HG02678 (cell line): ENCODE data around the gene ATP6AP1.
"Not testable (repeated sequence)": the region's sequence is repeated elsewhere in the genome, so short reads cannot be mapped to it uniquely, and the experiment has no call there.

ENCODE experiments used
- ATAC-seq: cut with Tn5 transposase; IDR thresholded peaks from one replicate; pipeline ENCODE4 v1.9.1; 2021; ENCODE audit warnings: mild to moderate bottlenecking, moderate library complexity; ENCODE audit not compliant: unreplicated experiment

The ATP6AP1 gene

DNA sequence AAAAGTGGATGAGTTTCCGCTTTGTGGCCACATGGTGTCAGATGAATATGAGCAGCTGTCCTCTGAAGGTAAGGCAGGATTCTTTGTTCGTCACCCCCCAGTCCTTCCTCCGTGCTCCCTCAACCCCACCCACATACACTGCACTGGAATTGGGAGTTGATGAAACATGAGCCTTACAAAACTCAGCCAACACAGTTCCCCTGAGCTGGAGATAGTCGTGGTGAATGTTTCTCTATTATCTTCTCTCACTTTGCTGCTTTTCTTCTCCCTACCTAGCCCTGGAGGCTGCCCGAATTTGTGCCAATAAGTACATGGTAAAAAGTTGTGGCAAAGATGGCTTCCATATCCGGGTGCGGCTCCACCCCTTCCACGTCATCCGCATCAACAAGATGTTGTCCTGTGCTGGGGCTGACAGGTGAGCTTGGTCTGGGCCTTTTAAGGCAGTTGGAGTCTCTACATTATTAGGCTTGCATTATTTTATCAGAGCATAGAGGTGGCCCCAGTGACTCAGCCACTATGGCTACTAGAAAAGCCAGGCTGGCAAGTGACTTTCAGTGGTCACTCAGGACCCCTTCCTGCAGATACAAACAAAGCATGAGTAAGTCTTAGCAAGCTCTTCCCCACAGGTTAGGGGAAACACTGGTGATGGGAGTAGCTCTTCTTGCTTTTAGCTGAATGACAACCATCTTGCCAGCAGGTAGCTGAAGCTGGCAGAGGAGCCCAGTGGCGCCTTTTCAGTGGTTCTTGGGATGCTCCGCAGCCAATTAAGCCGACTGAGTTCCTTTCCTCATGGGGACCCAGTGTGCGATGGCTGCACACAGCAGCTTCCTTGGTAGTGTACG is 28.7 kb upstream of the ATP6AP1 start:
- ATAC-seq = no peak

DNA sequence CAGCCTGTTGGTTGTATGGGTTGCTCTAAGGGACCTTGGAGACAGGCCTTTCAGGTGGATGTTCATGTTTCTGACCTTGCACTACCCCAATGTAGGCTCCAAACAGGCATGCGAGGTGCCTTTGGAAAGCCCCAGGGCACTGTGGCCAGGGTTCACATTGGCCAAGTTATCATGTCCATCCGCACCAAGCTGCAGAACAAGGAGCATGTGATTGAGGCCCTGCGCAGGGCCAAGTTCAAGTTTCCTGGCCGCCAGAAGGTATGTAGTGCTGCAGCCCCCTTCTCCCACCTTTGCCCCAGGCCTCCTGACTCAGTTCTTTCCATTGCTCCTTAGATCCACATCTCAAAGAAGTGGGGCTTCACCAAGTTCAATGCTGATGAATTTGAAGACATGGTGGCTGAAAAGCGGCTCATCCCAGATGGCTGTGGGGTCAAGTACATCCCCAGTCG is 28.1 kb upstream of the ATP6AP1 start:
- not testable (repeated sequence) for ATAC-seq

DNA sequence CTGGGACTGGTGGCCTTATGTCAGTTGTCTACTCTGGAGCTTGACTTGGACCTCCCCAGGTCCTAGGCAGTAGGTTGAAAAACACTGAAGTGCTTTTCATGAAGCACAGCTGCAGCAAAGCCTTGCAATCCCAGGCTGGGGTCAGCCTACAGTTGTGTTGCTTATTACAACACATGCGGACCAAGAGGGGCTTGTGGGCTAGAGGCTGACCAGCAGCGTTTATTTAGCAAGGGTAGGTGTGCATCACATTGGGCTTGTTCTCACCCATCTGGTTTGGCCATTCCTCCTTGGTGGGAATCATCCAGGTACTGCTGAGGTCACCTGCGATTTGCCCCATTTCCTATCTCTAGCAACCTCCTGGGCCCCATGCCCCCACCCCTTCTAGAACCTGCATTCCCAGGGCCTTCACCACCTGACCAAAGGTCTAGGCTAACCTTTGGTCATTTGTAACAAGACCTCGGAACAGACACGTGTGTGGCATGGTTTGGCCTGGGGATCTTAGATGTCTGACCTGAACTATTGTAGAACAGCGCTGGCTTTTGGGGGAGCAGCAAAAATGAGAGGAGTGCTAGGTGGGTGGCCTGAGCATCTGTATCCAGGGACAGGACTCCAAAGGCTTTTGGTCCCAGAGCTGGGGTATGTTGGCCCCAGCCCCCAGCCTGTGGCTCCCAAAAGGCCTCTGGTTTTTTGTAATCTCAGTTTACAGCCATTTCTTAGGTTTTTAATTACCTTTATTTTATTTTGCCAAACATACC is 27.3 kb upstream of the ATP6AP1 start:
- no peak for ATAC-seq

GRCh38 chrX:154401918-154402621 is 26.4 kb upstream of the ATP6AP1 start:
- no peak for ATAC-seq

DNA sequence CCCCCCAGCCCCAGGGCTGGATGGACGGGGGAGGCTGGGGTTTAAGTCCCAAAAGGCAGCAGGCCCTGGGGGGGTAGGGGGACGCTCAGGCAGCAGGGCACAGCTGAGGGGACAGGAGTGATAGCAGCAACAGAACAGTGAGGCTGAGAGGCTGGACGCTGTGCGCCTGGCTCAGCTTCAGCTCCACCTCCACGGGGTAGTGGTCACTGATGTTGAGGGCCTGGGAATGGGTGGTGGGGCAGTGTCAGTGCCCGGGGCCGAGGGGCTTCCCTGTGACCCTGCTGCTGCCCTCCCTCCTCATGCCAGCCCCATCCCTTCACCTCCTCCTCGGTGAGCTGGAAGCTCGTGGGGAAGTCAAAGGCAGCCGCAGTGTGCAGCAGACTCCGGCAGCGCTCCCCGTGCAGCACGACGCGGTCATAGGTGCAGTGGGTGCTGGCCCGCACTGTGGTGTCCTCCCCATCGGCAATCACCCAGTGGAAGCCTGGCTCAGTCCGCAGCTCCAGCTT is 25.8 kb upstream of the ATP6AP1 start:
- no peak for ATAC-seq

DNA sequence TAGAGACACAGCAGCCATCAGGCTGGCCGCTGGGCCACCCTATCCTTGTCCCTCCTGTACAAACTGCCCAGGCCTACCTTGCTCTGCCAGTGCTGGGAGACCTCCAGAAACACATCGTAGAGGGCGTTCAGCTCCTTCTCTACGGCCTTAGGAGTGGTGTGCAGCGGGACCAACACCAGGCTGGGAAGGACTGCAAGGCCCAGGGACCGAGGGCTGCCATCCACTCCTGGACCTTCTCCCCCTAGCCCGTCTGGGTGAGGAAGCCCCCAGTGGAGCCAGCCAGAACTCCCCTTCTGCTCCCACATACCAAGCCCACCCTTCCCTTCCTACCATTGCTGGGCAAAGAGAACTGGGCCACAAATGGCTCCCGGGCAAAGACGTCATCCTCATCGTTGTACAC is 25.3 kb upstream of the ATP6AP1 start:
- ATAC-seq = no peak

GRCh38 chrX:154403858-154404257 is 24.6 kb upstream of the ATP6AP1 start:
- ATAC-seq = no peak

DNA sequence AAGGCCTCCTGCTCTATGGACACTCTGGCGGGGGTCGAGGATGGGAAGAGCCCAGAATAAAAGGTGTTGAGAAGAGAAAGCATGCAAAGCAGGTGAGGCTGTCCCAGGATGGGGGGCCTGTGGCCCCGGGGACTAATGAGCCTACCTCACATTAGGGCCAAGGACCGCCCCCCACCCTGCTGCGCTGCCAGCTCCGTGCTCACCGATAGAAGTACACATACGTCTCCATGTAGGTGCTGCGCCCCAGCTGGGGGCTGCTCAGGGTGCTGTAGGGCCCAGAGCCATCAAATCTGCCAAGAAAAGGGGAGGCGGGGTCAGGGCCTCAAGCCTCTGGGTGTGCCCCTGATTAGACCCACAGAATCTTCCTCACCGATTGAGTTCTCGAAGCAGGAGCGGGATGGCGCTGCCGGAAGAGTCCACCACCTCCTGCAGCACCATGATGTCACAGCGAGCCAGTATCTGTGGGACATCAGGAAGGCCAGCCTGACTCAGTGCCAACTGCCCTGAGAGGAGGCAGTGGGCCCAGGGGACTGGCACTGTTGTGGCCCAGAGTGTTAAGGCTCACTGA is 23.8 kb upstream of the ATP6AP1 start:
- no peak for ATAC-seq

DNA sequence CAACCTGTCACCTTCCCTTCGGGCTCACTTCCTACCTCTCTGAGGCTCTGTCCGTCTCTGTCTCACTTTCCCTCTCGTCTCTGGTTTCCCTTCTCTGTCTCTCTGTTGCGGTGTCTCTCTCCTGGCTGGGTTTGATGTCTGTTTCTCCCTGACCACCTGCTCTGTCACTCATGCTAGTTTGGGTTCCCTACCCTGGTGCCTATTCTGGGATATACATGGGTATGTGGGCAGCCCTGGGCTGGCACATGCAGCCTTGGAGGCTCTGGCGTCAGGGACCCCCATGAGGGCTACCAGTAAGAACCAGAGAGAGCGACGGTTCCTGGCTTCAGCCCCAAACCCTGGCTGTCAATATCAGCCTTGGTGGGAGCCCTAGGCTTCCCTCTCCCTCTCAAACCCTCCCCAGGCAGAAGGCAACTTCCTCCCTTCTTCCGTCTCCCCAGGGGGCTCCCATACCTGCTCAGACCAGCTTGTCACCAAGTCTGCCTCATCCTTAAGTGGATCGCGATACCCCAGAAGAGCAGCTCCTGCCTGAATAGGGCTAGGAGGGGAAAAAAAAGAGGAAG is 19.7 kb upstream of the ATP6AP1 start:
- no peak for ATAC-seq

DNA sequence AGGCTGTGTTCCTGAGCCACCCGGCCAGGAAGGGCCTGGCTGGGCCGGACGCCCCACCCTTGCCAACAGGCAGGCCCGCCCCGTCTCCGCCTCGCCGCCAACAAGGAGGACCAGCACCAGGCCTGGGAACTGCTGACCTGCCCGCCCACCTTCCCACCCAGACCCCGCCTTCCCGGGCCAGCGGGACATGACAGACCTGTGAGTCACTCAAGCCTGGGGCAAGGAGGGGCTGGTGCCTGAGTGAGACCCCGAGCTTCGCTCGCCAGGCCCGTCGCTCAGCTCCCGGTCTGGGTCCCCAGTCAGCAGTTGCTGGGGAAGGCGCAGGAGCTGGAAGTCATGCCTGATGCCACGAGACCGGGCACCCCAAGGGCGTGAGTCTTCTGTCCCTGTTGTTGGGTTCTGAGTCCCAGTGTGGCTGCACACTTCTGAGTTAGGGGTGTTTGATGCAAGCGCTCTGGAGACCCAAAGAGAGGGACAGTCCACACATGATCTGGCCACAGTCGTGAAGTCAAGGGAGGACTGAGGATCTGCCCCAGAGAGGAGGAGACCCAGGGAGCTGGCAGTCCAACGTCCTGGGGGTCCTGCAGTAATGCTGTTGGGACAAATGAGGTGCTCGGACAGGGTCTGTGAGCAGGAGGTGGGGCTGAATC is 19.1 kb upstream of the ATP6AP1 start, which contains the start of gene DNASE1L1:
Gene DNASE1L1, minus strand, starts transcription at position 33 of the 650 bp plus-strand sequence. CDS start 3,686 bp downstream, outside the sequence.
- peak; percentile 50 for ATAC-seq

DNA sequence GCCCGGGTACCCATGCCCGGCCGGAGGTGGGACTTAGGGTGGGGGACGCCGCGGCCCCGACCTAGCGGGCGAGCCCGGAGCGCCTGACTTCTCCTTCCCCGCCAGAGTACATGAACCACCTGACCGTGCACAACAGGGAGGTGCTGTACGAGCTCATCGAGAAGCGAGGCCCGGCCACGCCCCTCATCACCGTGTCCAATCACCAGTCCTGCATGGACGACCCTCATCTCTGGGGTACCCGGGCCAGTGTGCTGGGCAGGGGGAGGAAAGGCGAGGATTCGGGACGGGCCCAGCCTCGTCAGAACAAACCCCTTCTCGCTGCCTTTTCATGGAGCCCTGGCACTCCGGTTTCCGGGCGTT is 16.5 kb upstream of the ATP6AP1 start:
- peak; percentile 62 for ATAC-seq

DNA sequence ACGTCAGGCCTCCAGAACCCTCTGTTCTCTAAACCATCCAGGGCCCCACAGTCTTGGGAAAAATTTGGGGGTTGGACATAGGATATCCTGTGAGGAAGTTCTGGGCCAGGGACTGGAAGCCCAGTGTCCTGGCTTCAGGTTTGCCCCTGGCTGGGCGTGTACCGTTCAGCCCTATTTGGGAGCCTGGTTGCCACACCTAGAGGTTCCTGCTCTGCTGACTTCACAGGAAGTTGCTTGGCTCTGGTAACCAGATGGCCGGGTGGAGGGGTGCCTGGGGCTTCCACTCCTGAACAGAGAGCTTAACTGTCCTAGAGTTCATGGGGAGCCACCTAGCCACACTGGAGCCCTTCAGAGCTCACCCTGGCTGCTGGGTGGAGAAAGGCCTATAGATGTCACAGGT is 16.0 kb upstream of the ATP6AP1 start:
- ATAC-seq = no peak

- ATAC-seq = no peak
Observed at GRCh38 chrX:154413142-154413541, 15.3 kb upstream of the ATP6AP1 start.

GRCh38 chrX:154417157-154417556 is 11.3 kb upstream of the ATP6AP1 start:
- no peak for ATAC-seq

GRCh38 chrX:154419189-154419588 is 9.3 kb upstream of the ATP6AP1 start:
- no peak for ATAC-seq

DNA sequence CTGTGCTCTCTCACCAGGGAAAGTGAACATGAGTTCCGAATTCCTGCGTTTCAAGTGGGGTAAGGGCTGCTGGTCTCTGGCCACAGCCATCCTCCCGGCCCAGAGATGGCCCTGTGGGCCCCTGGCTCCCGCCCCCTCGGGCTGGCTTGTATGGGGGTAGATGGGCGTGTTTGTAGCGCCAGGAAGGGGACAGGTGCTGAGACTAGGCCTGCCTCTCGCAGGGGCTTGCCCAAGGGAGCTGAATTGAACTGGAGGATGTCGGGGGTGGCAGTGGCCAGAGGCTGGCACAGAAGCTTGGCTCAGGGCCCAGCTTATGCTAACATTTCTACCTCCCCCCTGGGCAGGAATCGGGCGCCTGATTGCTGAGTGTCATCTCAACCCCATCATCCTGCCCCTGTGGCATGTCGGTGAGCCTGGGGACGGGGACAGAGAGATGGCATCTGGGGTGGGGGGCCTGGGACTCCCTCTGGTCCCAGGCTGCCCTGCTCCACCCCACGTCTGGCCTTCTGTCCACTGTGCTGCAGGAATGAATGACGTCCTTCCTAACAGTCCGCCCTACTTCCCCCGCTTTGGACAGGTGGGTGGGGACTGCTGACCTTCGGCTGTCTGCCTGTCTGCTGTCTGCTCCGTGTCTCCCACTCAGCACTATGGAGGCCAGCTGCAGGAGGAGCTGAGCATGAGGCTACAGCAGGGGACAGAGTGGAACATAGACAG is 8.6 kb upstream of the ATP6AP1 start:
- ATAC-seq = no peak

GRCh38 chrX:154420402-154420756 is 8.1 kb upstream of the ATP6AP1 start:
- ATAC-seq = no peak

DNA sequence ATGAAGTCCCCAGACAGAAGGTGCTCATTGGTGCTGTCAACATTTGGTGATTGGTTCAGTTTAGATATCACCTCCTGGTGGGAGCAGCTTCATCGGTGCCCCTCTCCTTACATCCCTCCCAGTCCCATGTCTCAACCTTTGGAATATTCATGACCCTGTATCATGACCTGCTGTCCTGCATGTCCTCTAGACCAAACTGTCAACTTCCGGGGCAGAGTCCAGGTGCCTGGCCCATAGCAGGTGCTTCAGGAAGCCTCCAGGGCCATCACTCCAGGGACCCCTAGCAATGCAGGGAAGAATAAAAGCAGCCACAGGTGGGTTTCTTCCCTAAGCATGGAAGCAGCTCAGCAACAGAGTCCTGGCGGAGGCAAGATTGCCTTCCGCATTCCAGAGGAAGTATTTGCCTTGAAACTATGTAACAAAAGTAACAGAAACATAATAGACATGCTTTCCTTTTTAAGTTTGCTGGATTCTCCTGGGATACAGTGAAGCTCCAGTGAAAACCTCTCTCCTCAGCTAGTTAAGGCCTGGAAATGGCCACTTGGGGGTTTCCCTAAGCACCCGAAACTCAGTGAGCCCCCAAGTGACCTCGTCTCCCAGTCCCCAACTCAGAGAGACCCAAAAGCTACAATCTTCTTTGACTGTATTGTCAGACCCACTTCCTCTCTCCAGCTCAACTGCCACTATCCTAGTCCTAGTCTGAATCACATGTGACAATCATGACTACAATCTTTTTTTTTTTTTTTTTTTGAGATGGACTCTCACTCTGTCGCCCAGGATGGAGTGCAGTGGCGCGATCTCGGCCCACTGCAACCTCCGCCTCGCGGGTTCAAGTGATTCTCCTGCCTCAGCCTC is 1.3 kb upstream of the ATP6AP1 start:
- no peak for ATAC-seq

DNA sequence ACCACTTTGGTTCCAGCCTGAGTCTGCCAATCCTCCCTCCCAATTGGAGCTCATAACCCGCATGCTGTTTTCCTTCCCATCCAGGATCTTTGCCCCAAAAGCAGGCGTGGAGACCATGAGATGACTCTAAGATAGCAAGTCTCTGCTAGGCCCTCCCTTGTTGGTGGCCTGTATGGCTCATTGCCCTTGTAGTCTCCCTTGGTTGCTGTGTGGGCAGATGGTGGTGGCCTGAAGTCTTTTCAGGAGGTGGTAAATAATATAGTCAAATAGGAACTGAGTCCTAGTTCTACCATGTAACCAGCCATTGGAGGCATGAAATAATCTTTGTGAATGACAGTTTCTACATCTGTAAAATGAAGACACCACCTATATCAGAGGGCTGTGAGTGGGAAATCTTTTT is 1.2 kb downstream of the ATP6AP1 start:
- no peak for ATAC-seq
